GM19035 (cell line): ENCODE measurements around the gene CBLC.

Experiments used
- ATAC-seq: cut with Tn5 transposase; IDR thresholded peaks from one replicate; pipeline ENCODE4 v1.9.1; 2021; ENCODE audit not compliant: unreplicated experiment

CBLC gene

GRCh38 chr19:44777715-44778347 lies at the start of gene CBLC:
TSS of gene CBLC (plus strand) at chr19:44777890. CDS start at chr19:44777932, 42 bp downstream.
- ATAC-seq, result no peak

- no peak for ATAC-seq
Observed at GRCh38 chr19:44728178-44728577, 49.5 kb upstream of the CBLC start.

GRCh38 chr19:44729516-44730033 lies 48.1 kb upstream of the CBLC start:
- ATAC-seq, result no peak

GRCh38 chr19:44731081-44731480 lies 46.6 kb upstream of the CBLC start:
- no peak for ATAC-seq

- no peak for ATAC-seq
Observed at GRCh38 chr19:44731622-44732021, 46.1 kb upstream of the CBLC start.

GRCh38 chr19:44732235-44733014 lies 45.3 kb upstream of the CBLC start:
- no peak for ATAC-seq

GRCh38 chr19:44734357-44734756 lies 43.3 kb upstream of the CBLC start:
- no peak for ATAC-seq

- no peak for ATAC-seq
Observed at GRCh38 chr19:44735011-44735410, 42.7 kb upstream of the CBLC start.

GRCh38 chr19:44737238-44738071 lies 40.2 kb upstream of the CBLC start:
- no peak for ATAC-seq

- no peak for ATAC-seq
Observed at GRCh38 chr19:44738136-44738535, 39.6 kb upstream of the CBLC start.

- ATAC-seq, result no peak
Observed at GRCh38 chr19:44738603-44739558, 38.8 kb upstream of the CBLC start.

- ATAC-seq, result no peak
Observed at GRCh38 chr19:44740351-44740824, 37.3 kb upstream of the CBLC start.

- no peak for ATAC-seq
Observed at GRCh38 chr19:44741258-44741731, 36.4 kb upstream of the CBLC start.

GRCh38 chr19:44741841-44742329 lies 35.8 kb upstream of the CBLC start:
- ATAC-seq, result no peak

GRCh38 chr19:44742330-44743061 lies 35.2 kb upstream of the CBLC start:
- ATAC-seq, result no peak

- no peak for ATAC-seq
Observed at GRCh38 chr19:44744871-44745332, 32.8 kb upstream of the CBLC start.

GRCh38 chr19:44745341-44745831 lies 32.3 kb upstream of the CBLC start:
- ATAC-seq, result no peak

- ATAC-seq, result no peak
Observed at GRCh38 chr19:44745887-44746600, 31.6 kb upstream of the CBLC start.
